GM20431 (cell line): ENCODE data around the gene JADE1.

Experiments
- in situ Hi-C: fragments of 300-500 bp; cut with MseI, MboI; formaldehyde crosslinking; loops from one replicate; pipeline ENCODE4 v1.15.0; 2020; ENCODE audit warnings: low sequenced_read_pairs; ENCODE audit not compliant: unreplicated experiment

The JADE1 gene

DNA sequence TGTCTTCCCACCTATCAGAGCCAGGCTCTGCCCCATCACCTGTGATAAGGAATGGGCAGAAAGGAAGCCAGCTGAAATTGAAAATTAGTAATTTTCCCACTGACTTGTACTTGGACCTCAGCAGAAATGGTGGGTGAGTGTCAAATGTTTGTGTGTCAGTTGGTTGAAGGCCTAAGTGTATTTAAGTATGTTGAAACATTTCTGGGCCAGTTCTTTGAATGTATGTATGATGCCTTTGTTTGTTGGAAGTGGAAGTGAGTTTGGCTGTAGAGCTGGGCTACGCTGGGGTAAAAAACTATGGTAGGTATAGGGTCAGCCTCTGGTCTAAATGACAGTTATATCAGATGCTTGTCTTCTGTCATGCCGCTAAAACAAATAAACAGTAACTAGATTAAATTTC is 27.7 kb downstream of the JADE1 start:
- in situ Hi-C loops: no loop called here

DNA sequence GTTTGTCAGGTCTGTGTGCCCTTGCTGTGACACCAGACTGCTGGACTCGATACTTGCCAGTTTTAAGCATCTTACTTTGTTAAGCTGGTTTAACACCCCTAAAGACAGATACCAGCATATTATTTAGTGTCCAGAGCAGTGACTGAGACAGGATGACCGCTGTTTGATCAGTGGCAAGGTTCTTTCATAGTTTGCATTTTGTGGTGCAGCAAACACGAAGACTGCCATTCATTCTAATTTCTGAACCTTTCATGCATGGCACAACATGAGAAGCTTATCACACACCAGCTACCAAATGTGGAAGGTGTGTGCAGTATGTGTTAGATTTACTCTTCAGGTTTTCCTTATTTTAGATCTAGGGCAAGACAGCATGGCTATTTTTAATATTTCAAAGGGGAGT is 28.2 kb downstream of the JADE1 start:
- in situ Hi-C loops: no loop called here

DNA sequence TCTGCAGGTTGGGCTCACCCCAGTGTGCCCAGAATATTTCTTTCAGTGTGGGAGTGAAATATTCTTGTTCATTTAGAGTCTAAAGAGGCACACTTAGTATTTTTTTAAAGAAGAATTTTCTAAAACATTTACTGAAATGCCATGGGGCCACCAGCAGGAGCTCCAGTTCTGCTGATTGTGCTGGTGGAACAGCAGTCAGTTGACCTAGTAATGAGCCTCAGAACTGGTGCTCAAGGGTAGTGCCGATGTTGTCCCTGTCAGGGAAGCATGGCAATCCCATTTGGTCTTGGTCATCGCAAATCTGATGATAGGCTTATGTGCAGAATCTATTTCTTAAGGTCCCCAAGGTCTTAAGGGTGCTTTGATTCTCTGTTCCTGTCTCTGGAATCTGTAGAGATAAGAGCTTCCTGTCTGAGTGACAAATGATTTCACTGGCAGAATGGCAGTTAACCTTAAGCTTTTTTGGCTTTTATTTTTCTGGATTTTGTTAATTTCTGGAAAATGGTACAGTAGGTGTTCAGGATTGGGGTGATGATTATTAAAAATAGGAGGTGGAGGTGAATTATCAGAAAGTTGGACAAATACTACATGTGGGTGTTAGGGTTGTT is 31.3 kb downstream of the JADE1 start:
- in situ Hi-C loops: no loop called here

DNA sequence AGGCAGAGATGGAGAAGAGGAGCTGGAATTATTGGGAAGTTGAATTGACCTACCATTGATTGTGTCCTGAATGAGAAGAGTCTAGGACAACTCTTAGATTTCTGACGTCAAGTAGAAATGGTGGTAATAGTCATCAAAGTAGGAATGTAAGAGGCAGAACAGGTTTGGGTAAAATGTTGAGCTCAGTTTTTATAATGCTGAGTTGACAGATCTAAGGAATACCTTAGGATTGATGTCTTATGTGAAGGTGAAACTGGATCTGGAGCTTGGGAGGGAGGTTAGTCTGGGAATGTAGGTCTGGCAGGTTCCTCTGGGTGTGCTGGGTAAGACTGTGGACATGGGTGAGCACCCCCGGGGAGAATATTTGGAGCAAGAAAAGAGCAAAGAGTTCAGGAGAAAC is 31.9 kb downstream of the JADE1 start:
- in situ Hi-C loops: no loop called here

DNA sequence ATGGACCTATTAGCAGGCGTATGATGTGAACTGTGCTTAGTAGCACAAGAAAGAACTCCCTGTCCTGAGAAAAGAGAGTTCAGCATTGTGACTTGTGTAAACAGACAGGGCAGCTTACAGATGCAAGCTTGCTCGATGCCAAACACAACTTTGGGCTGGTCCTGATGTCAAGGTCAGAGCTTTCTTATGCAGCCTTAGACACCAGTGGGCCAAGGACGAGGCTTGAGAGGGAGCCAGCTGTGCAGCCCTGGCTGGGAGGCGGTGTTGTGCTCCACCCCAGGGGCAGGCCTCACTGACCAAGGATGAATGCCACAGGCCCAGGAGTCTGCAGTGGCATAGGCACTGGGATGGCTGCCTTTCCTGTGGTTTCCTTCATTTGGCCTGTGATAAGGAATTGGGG is 35.4 kb downstream of the JADE1 start:
- in situ Hi-C loops: no loop called here

DNA sequence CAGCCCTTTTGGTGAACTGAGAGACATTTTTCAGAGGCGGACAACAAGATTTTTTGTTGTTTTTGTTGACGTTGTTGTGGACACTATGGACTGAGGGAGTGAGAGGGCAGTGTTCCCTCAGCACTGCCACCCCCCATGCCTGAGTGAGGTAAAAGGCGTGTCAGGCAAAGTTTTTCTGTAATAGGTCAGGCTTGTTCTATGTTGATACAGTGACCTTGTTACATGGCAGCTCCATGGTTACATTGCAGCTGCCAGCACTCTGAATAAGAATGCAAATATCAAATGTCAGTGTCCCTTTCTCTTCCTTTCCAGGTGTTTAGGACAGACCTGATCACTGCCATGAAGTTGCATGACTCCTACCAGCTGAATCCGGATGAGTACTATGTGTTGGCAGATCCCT is 36.6 kb downstream of the JADE1 start:
- in situ Hi-C loops: no loop called here

DNA sequence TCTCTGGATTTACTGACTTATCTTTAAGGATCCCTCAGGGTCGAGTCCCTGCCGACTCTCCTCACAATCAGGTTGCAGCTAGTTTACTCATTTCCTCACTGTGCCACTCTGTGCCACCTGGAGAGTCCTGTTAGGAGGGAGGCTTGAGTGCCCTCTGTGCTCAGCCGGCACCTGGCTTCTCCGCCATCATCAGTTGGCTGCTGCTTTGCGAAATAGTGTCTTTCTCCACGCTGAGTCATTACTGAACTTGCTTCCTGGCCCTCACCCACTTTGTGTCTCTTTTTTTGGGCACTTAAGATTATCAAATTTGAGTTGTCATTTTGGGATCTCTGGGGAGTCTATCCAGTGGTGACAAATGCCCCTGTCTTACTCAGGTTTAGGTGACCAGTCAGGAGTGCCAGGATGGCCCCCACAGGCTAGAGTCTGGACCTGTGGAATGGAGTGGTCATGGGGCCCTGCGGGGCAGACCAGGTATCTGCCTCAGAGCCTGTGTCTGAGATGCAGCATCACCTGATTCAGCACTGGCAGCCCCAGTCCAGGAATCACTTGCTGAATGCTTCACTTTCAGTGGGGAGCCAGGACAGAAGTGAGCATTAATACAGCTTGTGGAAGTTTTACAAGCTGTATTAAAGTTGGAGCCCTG is 37.7 kb downstream of the JADE1 start:
- in situ Hi-C loops: no loop called here

DNA sequence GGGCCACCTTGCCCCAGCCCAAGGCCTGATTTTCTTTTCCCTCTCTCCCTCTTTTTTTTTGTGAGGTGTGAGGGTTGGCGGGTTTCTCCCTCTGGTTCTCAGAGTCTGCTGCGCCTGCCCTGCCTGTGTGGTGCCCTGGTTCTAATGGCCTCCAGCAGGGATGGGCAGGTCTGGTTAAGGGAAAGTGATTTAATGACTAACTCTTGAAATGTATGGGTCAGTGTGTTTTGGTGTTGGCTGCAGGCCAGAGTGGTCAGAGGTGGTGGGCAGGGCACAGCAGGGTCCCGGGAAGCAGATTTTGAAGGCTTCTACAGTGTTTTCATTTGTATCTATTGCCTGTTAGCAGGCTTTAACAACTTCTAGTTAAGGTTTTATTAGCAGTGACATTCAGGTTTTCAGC is 39.0 kb downstream of the JADE1 start:
- in situ Hi-C loops: no loop called here

DNA sequence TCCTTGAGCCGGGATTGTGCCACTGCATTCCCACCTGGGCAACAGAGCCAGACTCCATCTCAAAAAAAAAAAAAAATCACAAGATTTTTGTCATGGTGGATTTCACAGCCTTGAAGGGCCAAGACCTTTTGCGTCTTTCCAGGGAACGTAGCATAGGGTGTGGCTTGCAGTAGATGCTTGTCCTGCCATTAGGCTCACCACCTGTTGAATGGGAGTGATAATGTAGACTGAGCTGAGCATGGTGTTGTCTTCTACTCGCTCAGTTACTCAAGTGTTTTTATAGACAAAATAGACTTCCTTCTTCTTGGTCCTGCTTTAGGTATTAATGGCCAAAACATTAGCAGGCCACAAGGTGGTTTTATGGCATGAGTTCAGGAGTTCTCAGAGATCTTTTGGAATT is 40.8 kb downstream of the JADE1 start:
- in situ Hi-C loops: no loop called here

DNA sequence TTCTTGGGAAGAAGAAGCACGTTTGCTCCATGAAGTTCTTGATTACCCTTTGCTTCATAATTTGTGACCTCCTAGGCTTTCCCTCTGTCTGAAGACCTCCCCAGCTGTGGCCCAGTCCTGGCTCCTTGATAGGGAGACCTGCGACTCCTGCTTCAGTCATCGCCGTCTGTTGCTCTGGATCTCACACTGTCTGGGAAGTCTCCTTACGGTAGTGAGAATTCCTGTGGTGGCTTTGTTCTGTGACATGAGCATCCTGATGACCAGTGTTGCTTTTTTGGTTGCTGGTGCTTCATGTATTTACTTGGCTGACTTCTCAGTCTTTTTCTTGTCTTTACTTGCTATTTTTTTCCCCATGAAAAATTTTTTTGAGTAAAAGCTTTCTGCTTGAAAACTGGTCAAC is 44.2 kb downstream of the JADE1 start:
- in situ Hi-C loops: no loop called here

DNA sequence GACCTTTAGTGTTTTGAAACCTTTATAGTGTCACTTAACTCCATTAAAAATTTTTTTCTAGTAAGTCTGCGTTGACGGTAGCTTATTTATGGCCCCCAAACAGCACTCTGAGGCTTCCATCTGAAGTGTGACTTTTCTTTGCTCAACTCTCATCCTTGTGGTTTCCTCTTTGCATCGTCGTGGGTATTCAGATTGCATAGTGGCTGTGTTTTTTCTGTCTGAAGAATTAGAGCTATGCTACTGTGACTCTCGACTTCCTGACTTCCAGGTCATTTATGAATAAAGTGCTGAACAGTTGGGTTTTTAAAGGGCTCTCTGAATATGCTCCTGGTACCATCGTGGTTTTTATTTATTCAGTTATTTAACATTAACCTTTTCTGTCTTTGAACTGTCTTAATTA is 44.9 kb downstream of the JADE1 start:
- in situ Hi-C loops: no loop called here

DNA sequence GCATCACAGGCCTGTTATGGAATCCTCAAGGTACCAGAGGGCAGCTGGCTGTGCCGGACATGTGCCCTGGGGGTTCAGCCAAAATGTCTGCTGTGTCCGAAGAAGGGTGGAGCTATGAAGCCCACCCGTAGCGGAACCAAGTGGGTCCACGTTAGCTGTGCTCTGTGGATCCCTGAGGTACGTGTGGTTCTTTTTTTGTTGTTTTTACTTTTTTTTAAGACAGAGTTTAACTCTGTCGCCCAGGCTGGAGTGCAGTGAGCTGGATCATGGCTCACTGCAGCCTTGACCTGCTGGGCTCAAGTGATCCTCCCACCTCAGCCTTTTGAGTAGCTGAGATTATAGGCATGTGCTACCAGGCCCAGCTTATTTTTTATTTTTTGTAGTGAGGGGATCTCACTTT is 46.1 kb downstream of the JADE1 start:
- in situ Hi-C loops: no loop called here

DNA sequence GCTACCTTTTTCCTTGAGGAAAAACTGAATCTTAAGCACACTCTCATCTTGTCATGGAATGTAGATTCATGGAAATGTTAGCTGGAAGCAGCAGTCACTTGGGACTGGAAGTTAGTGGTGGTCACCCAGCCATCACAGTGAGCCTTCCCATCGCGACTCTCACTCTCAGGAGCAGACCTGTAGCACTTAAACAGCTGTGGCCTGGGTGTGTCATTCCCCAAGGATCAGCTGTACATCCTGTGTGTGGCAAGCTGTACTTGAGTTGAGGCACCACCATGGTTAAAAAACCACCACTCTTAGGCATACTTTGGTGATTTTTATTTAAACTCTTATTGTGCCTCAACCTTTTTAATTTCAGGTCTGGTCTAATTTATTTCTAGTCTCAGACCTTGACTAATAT is 46.7 kb downstream of the JADE1 start:
- in situ Hi-C loops: no loop called here

DNA sequence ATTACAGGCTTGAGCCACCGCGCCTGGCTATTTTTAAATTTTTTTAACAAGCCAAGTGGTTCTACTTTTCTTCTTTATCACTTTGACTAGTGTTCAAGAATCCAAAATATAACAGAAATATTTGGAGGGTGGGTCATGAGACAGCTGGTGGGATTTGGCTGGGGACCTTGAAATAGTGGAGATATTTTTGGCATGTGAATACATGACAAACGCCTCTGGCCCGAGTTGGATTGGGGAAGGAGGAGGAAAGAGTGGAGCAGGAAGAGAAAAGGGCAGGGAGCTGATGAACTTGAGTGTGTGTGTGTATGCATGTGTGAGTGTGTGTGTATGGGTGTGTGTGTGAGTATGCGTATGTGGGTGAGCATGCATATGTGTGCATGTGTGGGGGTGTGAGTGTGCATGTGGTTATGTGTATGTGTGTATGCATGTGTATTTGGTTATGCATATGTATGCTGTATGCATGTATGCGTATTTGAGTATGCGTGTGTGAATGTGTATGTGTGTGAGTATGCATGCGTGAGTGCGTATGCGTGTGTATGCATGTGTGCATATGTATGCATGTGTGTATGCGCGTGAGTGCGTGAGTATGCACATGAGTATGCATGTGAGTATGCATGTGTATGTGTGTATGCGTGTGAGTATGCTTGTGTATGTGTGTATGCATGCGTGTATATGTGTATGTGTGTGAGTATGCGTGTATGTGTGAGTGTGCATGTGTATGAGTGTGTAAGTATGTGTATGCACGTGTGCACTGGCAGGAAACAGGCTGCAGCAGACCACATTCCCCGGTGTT is 49.6 kb downstream of the JADE1 start:
- in situ Hi-C loops: no loop called here

DNA sequence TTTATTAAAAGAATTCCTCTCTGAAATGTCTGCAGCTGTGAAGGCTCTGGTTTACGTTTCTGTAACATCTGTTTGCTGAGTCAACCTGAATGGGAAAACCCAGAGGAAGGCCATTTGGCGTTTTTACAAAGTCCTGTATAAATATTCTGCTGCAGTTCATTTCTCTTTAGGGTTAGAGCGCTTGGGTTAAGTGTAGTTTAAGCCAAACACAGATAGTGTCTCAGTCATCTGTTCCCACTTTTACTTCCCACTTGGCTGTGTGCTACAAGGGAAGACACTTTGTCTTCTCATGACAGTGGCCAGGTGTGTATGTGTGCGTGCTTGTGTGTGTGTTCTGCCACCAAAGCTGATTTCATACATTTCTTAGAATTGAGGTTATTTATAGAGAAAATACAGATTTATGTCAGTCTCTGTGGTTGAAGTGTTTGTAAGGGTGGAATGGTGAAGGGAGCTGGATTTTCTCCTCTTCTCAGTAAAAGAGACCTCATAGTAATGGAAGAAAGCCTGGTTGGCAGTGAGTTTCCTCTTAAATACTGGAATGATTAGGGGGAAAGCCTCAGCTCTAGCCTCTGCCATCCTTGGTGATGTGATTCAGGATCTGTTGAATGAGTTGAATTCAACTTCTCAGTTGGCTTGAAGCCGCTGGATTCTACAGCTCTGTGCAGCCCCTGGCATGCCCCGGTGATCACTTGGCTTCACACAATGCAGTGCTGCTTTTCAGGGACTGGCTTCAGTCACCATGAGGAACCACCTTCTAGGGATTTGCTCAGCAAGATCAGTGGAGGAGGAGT is 50.6 kb downstream of the JADE1 start:
- in situ Hi-C loops: loop anchor here (10.0 kb wide), 1 partner anchor 45 kb away; no protein-coding TSS in a partner anchor

DNA sequence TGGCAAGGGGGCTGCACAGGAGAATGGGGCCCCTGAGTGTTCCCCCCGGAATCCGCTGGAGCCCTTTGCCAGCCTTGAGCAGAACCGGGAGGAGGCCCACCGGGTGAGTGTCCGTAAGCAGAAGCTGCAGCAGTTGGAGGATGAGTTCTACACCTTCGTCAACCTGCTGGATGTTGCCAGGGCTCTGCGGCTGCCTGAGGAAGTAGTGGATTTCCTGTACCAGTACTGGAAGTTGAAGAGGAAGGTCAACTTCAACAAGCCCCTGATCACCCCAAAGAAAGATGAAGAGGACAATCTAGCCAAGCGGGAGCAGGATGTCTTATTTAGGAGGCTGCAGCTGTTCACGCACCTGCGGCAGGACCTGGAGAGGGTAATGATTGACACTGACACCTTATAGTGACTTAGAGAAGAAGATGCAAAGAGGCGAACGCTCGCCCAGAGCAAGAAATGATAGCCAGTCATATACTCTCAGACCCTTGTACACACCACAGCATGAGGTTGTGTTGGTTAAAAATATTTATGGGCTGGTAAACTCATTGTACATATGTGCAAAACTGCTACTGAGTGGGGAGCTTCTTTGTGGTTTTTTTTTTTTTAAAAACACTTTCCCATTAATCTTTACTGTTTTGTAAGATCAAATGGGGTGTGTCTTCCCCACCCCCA is 52.5 kb downstream of the JADE1 start:
- in situ Hi-C loops: loop anchor here (10.0 kb wide), 1 partner anchor 47 kb away; no protein-coding TSS in a partner anchor

DNA sequence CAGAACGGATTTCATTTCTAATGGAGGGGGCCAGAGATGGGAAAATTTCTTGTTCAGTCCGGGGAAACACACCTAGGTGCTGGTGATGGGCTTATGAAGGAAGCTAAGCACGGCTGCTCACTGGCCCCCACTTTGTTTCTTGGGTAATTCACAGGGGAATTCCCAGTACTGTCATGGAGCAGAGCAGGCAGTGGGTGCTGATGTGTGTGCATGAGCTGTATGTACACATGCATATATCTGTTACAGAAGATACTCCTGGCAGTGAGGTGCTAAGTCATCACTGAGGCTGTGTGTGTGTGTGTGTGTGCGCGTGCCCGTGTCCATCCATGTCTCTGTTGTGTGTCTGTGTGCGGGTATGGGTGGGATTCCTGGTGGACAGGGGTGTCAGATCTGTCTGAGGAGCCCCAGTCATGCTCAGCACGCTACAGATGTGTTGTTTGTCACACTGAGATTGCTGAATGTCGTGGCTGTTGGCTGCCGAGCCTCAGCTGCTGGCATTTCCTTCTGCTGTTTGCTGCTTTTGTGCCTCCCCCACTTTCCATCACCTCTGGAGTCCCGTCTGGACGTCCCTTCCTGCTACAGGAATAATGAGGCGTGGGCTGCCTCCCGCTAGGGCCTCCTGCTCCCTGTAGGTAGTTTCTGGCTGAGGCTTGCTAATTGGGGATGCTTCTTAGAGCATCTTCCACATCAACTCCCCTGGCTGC is 53.3 kb downstream of the JADE1 start:
- in situ Hi-C loops: loop anchor here (10.0 kb wide), 1 partner anchor 48 kb away; no protein-coding TSS in a partner anchor

DNA sequence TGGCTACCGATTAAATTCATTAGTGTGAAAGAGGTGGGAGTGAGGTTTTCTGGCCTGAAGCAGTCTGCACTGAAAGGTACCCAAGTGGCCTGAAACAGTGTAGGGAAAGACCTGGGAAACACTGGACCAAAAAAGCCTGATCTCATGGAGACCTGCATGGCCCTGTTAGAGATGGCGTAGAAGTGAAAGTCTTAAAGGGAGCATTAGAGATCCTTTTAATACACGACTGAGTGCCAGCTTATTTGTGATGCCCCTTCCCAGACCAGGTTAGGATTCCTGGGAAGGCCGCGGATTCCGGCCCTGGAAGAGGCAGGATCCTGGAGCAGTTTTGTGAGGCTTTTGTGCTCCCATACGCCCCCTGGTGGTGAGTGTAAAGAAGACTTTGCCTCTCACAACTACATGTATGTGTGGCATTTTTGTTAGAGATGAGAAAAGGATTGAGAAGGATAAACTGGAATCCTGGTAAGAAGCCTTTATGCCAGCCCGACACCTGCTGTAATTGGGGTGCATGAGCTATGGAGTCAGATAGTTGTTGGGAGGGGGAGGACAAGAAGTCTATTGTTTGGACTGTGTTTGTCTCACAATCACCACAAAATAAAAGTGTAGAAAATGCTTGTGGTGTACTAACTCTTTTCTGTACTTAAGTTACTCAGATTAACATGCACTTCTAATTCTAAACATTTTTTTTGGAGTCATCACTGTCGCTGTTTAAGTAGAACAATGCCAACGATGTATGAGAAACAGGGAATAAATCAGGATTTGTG is 54.0 kb downstream of the JADE1 start:
- in situ Hi-C loops: loop anchor here (10.0 kb wide), 1 partner anchor 49 kb away; no protein-coding TSS in a partner anchor

DNA sequence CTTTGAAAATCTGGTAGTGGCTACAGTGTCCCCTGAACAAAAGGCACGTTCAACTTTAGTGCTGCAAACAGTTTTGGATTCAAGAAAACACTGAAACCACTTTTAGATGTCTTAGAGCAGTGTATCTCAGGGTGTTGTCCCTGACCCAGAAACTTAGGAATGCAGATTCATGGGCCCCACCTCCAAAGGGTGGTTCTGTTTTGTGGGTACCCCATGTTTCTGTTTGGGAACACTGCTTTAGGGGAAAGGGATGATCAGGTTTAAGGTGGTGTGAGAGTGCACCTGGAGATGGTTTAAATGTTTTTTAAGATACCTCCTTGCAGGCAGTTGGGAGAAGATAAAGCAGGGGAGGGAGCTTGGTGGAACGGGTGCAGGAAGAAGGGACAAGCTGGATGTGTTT is 55.6 kb downstream of the JADE1 start:
- in situ Hi-C loops: loop anchor here (10.0 kb wide), 1 partner anchor 50 kb away; no protein-coding TSS in a partner anchor
